ENCODE data around the gene PLXNA4.

PLXNA4 gene

DNA sequence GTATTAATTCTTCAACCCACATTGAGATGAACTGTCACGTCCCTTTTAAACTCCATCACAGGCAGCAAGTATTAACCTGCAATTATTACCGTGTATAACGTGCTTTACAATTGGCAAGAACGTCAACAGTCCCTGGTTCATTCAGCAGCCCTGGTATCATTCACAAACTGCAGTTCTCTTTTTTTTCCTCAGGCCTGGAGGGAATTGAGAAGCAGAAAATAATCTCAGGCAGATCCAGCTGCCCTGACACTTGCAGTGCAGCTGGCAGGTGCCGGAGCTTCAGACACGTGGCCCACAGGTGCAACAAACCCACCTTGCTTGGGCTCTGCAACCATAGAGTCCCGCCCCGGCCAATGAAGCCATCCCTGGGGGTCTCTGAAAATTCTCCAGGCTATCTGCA is 137.3 kb downstream of the PLXNA4 start:
- no peak for DNase-seq (ENCODE audit: low read depth)

DNA sequence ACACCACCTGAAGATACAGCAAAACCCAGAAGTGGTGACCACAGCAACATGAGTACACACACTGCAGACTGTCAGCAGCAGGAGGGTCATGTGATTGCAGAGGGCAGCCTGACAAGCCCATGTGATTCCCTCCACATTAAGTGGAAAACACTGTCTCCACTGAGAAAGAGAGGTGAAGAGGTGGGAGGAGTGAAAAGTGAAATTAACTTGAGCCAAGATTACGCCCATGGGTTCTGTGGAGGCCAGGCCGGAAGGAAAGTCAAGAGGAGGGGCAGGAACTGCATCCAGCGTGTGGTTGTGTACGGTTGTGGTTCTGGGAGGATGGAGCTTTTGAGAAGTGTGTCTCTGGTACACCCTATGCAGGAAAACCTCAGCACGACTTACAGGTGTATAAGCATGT is 138.5 kb downstream of the PLXNA4 start:
- no peak for DNase-seq (ENCODE audit: low read depth)

GRCh38 chr7:132436121-132436520 is 140.1 kb downstream of the PLXNA4 start:
- DNase-seq (ENCODE audit: low read depth), result no peak

DNA sequence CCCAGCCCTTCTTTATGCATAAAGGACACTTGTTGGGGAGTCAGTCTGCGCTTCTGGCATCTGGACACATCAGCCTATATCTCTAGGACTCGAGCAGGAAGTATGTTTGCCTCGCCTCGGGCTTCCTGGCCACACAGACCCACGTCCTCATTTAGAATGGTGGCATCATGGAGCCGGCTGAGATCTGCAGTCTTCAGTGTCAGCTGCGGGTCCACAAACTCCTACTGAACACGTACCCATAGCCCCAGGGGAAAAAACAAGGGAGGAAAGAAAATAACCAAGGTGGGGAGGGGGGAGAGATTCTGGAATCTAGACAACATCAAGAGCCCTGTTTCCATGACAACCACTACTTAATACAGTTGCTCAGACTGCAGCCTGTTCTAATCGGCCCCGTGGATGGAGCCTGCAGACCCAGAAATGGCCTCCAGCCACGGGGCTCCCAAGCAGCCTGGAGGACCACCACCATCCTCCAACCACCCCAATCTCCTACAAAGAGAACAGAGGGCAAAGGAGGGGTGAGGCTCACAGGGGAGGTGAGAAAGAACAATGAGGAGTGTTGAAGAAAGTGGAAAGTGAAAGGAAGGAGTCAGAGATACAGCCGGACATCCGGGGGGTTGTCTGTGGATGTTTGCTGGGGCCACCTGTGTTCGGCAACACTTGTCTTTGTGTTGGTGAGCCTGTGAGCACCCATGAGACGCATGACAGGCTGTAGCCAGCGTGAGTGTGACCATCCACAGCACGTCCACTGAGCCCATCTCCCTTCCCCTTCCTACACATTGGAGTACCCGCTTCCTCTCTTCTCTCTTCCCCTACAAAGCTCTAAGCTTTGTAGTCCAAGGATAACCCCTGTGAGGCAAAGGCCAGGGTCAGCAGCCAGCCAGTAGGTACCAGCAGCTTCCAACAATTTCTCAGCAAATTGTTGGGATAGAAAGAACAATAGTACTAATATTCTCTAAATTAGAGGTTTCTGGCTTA is 141.0 kb downstream of the PLXNA4 start:
- no peak for DNase-seq (ENCODE audit: low read depth)

DNA sequence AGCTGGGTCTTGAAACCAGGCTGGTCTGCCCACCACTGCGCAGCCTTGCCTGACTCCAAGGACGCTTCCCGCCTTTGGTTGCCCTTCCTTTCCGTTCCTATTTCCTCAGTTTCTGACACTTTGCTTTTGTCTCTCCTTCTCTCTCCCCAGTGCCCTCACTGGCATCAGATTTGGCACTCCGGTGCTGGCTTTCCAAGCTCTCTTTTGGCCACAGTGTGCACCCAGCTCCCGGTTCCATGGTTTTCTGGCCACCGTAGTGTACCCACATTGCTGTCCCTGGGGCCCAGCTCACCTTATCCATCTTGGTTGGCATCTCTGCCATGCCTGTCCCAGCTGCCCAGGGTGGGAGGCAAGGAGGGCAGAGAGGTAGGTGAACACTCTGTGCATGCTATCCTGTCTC is 142.2 kb downstream of the PLXNA4 start:
- DNase-seq (ENCODE audit: low read depth), result no peak

GRCh38 chr7:132433301-132433700 is 143.0 kb downstream of the PLXNA4 start:
- DNase-seq (ENCODE audit: low read depth), result no peak

DNA sequence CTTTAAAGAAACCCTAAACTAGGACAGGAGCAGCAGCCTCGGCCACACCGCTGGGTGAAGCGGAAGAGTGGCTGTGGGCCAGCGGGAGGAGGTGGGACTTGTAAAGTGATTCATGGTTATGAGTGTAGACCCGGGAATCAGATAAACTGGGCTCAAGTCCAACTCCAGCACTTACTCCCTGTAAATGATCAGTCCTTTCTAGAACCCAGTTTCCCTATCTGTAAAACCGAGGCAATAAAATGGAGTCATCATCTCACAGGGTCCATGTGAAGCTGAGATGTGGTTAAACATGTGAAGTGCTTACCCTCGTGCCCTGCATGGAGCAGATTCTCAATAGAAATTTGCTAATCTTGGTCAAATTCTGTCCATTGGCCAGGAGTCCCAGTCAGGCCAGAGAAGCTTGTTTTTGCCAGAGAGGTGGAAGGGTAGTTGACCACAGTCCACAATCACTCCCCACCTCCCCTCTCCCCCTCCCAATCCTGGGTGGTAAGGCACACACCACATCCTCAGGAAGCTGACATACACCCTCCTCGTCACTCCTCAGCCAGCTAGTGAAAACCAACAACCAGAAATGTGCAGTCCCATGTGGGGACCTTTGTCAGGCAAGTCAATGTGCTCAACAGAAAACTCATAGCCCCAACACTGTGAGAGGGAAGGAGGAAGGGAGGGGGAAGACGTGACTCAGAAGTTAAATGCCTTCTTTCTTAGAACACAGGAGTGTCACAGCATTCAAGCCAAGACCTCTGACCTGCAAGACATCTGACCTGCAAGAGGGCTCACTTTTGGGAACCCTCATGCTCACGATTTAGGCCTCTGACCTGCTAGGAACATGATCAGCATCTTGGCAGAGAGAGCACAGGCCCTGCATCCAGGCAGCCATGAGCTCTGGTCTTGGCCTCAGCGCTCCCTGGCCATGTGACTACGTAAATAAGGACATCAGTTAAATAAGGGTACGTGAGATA is 145.1 kb downstream of the PLXNA4 start:
- DNase-seq (ENCODE audit: low read depth), result no peak

- no peak for DNase-seq (ENCODE audit: low read depth)
Observed at GRCh38 chr7:132430041-132430855, 146.0 kb downstream of the PLXNA4 start.

- no peak for DNase-seq (ENCODE audit: low read depth)
Observed at GRCh38 chr7:132429181-132429580, 147.1 kb downstream of the PLXNA4 start.

DNA sequence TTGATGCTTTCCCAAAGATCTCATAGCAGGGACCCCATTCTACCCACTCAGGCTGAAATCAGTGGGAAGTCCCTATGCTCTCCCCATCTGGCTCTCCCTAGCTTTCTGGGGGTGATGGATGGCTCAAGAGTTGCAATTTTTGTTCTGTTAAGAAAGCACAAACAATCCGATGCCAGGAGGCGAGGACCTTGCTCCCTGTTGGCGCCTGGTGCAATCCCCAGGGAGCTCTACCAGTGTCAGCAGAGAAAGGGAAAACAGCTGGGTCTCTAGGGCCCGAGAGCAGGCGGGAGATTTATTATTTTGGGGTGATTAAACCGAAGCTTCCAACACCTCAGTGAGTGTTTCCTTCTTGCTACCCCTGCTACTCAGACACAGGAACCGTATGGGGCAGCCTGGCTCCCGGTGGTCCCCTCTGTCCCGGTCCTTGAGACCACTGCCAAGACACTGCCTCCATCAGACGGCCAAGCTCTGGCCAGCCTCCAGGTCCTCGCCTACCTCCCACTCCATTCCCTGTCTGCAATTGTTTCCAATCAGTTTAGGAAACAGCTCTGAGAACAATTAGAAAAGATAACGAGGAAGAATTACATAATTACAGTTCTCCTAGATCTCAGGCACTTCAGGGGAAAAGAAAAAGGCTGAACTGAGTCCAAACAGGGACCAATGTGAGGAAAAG is 147.9 kb downstream of the PLXNA4 start:
- DNase-seq (ENCODE audit: low read depth), result no peak

- DNase-seq (ENCODE audit: low read depth), result no peak
Observed at GRCh38 chr7:132425942-132426341, 150.3 kb downstream of the PLXNA4 start.

DNA sequence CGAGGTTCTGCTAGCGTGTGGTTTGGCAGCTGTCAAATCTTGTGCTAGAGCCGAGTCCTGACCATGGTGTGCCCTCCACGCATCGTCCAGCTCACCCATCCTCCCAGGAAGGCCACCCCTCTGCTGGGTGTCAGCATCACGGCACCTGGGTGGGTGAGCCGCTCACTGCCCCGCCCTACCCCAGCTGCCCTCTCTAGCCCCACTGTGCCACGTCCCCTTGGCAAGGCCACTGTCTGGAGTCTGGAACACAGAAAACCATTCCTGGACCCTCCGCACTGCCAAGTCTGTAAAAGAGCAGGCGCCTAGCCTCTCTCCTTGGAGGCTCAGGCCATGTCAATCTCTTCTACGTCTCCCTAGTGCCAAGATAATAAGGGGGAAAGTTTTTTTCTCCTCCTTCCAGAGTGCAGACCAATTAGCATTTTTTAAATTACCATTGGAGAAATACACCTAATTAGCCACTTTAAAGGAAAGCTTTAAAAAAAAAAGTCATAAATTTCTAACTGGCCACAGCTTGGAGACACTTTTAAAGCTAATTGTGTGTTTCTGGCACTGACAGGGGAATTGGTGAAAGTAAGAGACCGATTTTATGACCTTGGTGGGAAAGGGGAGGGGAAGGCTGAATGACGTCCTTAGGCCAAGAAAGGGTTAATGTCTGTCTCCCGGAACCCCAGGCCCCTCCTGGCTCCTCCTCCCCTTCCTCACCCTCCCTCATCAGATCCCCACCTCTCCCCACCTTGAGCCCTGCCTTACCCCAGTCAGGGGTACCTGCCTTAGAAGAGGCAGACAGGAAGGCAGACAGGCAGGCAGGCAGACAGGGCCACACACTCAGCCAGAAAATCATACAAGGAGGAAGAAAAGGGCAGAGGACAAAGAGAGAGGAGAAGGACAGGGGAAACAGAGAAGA is 151.2 kb downstream of the PLXNA4 start:
- no peak for DNase-seq (ENCODE audit: low read depth)

GRCh38 chr7:132424277-132424676 is 152.0 kb downstream of the PLXNA4 start:
- no peak for DNase-seq (ENCODE audit: low read depth)

GRCh38 chr7:132423594-132424200 is 152.6 kb downstream of the PLXNA4 start:
- no peak for DNase-seq (ENCODE audit: low read depth)

DNA sequence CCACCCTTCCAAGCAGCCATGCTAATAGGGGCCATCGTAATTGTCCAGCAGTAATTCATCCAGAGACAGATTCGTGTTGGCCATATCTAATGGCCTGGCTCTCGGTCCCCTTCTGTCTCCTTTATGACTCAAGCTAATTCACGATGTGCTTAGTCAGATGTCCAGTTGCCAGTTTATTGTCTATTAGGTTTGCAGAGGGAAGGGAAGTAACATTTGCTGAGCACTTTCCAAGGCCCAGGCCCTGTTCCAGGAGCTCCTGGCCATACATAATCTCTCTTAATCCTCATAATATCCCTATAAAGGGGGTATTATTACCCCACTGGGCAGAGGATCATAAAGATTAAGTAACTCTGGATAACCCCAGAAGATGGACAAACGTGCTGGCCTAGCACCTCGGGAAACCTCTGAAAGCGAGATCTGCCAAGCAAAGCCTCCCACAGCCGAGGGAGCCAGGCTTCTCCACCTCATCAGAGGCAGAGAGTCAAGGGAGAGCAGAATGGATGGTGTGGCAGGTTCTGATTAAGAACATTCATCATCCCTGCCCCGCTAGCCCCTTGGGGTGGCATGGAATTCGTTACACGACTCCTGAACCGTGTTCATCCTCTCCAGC is 153.7 kb downstream of the PLXNA4 start:
- no peak for DNase-seq (ENCODE audit: low read depth)

DNA sequence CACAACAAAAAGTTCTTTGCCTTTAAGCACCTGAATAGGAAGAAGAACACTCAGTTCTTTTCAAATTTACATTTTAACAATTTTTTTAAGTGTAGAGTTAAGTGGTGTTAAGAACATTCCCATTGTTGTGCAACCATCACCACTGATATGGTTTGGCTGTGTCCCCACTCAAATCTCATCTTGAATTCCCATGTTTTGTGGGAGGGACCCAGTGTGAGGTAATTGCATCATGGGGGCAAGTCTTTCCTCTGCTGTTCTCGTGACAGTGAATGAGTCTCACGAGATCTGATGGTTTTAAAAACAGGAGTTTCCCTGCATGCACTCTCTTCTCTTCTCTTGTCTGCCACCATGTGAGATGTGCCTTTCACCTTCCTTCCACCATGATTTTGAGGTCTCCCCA is 155.7 kb downstream of the PLXNA4 start:
- DNase-seq (ENCODE audit: low read depth), result no peak

DNA sequence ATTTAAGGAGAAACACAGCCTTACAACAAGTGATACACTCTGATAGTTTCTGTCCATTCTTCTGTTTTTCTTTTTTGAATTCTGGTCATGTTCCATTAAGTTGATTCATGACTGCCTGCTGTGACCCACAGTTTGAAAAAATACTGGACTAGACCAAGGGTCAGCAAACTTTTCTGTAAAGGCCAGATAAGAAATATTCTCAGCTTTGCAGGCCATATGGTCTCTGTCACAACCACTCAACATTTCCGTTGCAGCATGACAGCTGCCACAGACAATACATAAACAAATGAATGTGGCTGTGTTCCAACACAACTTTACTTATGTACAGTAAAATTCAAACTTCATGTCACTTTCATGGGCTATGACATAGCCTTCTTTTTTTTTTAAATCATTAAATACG is 156.7 kb downstream of the PLXNA4 start:
- DNase-seq (ENCODE audit: low read depth), result no peak

DNA sequence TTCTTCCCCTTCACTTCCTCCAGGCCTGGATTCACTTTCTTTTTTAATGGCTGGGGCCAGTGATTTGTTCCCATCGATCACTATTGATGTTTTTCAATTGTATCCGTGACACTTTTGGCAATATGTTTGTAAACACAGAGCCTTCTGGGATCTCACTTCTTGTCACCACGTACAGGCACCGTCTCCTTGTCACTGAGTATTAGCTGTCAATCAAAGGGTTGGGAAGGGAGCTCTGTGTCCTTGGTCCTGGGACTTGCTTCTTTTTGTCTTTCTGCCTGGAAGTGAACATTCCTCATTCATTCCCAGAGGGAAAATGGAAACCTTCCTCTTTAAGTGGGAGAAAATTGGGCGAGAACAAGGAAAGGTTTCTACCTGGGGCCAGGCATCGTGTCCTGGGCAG is 157.4 kb downstream of the PLXNA4 start:
- DNase-seq (ENCODE audit: low read depth), result no peak

Measured in activated T-cell treated with anti-CD3 and anti-CD28 coated beads for 48 hours (primary cell).